ENCODE results near the gene ASPDH. TPM values are rescaled to one million over a fixed set of nuclear protein-coding genes. Genes with fewer than 3 reads are reported as not detected.
A peak's percentile ranks its signal among the peaks of the same experiment; 100 is the strongest.

The ASPDH gene
- total RNA-seq, 1 donor from 2014 or later = not detected

DNA sequence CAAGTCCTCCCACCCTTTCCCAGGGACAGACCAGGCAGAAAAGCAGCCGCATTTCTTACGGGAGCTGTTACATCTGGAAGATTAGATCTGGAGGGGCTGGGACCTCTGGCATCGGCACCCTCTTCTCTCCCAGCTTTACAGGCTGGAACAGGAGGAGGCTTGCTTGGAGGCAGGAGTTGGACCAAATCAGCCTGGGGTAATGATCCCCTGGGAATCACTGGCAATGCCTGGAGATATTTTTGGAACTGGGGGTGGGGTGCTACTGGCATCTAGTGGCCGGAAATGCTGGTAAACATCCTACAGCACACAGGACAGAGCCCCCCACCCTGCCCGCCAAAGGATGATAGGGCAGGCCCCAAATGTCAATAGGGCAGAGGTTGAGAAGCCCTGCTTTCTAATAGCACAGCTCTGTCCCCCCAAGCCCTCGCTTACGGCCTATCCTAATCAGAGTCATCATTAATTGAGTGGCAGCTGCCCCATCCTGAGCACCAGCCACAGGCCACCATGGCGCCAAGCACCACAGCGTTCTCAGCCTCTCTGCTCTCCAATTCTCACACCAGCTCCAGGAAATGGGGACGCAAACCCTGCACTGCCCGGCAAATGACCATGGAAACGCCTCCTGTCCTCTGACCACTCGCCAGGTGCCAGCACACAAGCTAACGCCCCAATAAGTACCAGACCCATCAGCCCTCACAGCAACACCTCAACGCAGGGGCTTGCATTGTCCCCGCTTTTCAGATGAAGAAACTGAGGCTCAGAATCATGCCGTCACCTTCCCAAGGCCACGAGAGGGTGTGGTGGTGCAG lies 33.9 kb upstream of the ASPDH start:
- H3K4me3 Mint-ChIP-seq (ENCODE audit: low read depth) = no peak overlapping the region
- peaks cover 2% of the 10 kb centered on the region for H3K4me1 Mint-ChIP-seq (ENCODE audit: low read depth)
- no peak for DNase-seq (ENCODE audit: low spot score, unreplicated experiment)
- TF ChIP-seq, protein P1, sequence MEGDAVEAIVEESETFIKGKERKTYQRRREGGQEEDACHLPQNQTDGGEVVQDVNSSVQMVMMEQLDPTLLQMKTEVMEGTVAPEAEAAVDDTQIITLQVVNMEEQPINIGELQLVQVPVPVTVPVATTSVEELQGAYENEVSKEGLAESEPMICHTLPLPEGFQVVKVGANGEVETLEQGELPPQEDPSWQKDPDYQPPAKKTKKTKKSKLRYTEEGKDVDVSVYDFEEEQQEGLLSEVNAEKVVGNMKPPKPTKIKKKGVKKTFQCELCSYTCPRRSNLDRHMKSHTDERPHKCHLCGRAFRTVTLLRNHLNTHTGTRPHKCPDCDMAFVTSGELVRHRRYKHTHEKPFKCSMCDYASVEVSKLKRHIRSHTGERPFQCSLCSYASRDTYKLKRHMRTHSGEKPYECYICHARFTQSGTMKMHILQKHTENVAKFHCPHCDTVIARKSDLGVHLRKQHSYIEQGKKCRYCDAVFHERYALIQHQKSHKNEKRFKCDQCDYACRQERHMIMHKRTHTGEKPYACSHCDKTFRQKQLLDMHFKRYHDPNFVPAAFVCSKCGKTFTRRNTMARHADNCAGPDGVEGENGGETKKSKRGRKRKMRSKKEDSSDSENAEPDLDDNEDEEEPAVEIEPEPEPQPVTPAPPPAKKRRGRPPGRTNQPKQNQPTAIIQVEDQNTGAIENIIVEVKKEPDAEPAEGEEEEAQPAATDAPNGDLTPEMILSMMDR (IDR thresholded peaks at IDR 0.05; ENCODE audit: unreplicated experiment) = no peak
- H3K27ac Mint-ChIP-seq = no peak overlapping the region
- H3K9me3 Mint-ChIP-seq (ENCODE audit: low read depth) = no peaks in the 10 kb centered on the region
- H3K36me3 Mint-ChIP-seq (ENCODE audit: insufficient read depth) = no peaks in the 10 kb centered on the region
- H3K27me3 Mint-ChIP-seq = peaks cover 36% of the 10 kb centered on the region

DNA sequence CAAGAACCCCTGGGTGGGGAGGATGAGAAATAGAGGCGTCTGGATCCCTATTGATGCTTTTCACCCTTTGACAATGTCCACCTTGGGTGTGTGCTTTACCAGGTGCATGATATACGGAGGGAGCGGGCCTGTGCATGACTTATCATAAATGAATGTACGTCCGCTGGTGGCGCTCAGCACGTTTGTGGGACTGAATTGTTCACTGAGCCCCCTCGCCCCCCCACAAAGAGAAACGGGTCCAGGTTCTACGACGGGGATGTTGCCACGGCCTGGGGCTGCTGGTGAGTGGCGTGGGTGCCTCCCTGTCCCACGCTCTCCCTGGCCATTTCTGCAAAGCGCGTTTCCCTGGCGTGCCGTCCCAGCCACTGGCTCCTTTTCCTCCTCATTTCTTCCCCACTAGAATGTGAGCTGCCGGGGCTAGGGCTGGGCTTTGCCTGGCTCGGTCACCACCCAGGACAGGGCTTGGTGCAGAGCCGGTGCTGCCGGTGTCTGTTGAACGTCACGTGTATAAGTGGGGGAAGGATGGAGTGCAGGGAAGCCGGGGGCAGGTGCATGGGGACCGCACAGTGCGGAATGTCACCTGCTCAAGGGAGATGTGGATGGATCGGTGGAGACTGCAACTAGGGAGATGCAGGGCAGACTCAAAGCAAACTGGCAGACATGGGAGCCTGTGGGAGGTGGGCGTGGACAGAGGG lies 33.0 kb upstream of the ASPDH start:
- DNase-seq (ENCODE audit: low spot score, unreplicated experiment) = no peak
- Mint-ChIP-seq H3K4me3 (ENCODE audit: low read depth) (no peak overlapping the region), H3K36me3 (ENCODE audit: insufficient read depth) (no peaks in the 10 kb centered on the region), H3K27ac (no peak overlapping the region), H3K4me1 (ENCODE audit: low read depth) (peaks cover 2% of the 10 kb centered on the region), H3K27me3 (peaks cover 31% of the 10 kb centered on the region), H3K9me3 (ENCODE audit: low read depth) (no peaks in the 10 kb centered on the region)
- TF ChIP-seq, protein P1 (IDR thresholded peaks at IDR 0.05; ENCODE audit: unreplicated experiment) = no peak

DNA sequence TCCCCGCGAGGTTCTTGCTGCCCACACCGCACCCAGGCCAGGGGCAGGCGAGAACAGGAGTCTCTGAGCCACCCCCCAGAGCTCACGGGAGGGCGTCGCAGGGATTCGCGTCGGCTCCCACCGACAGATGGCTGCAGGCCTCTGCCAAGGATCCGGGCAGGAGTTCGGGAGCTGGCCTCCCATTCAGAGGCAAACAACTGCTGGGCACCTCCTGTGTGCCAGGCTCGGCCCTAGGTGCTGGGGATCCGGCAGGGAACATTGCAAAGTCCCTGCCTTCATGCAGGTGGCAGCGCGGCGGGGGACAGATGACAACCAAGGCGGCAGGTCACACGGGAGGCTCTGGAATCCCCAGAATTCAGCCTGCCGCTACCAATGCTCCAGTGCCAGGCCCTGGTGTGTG lies 29.2 kb upstream of the ASPDH start:
- TF ChIP-seq, protein P1 (IDR thresholded peaks at IDR 0.05; ENCODE audit: unreplicated experiment) = no peak
- Mint-ChIP-seq H3K4me1 (ENCODE audit: low read depth) (no peaks in the 10 kb centered on the region), H3K27me3 (peaks cover 9% of the 10 kb centered on the region), H3K9me3 (ENCODE audit: low read depth) (no peaks in the 10 kb centered on the region), H3K4me3 (ENCODE audit: low read depth) (no peak overlapping the region), H3K27ac (no peak overlapping the region), H3K36me3 (ENCODE audit: insufficient read depth) (no peaks in the 10 kb centered on the region)
- DNase-seq (ENCODE audit: low spot score, unreplicated experiment) = no peak

DNA sequence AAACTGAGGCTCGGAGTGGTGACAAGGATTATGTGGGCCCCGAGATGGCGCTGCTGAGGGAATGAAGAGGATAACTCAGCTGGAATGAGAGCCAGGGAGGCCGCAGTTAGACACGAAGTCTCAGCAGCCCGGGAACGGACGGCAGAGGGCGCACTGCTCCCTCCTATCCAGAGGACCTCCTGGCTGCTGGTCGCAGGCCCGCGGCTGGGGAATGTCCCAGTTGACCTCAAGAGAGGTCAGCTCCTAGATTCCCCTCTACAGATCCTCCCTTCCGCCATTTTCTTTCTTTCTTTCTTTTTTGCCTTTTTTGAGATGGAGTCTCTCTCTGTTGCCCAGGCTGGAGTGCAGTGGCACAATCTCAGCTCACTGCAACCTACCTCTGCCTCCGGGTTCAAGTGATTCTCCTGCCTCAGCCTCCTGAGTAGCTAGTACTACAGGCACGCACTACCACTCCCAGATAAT lies 24.1 kb upstream of the ASPDH start:
- Mint-ChIP-seq H3K4me1 (ENCODE audit: low read depth) (no peaks in the 10 kb centered on the region), H3K27ac (no peak overlapping the region), H3K4me3 (ENCODE audit: low read depth) (no peak overlapping the region), H3K27me3 (peaks cover 12% of the 10 kb centered on the region), H3K36me3 (ENCODE audit: insufficient read depth) (no peaks in the 10 kb centered on the region), H3K9me3 (ENCODE audit: low read depth) (peaks cover 8% of the 10 kb centered on the region)
- peak; percentile 78 for DNase-seq (ENCODE audit: low spot score, unreplicated experiment)
- TF ChIP-seq, protein P1 (IDR thresholded peaks at IDR 0.05; ENCODE audit: unreplicated experiment) = peak; percentile 92

DNA sequence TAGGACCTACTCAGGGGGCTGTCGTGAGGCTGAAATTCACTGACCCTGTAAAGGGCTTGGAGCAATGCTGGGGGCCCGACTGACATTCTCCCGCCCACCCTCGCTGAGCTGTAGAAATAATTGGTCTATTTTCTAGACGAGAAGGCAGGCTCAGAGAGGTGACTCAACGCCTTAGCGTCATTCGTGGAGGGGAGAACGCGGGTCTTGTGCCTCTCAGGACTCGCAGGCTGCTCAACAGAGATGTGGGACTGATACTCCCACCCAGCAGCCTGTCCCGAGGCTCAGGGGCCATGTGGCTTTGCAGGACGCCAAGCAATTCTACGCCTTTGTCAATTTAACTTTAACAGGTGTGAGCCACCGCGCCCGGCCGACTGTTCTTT lies 23.6 kb upstream of the ASPDH start:
- Mint-ChIP-seq H3K36me3 (ENCODE audit: insufficient read depth) (no peaks in the 10 kb centered on the region), H3K9me3 (ENCODE audit: low read depth) (peaks cover 13% of the 10 kb centered on the region), H3K4me1 (ENCODE audit: low read depth) (no peaks in the 10 kb centered on the region), H3K27me3 (peaks cover 17% of the 10 kb centered on the region), H3K27ac (no peak overlapping the region), H3K4me3 (ENCODE audit: low read depth) (no peak overlapping the region)
- TF ChIP-seq, protein P1 (IDR thresholded peaks at IDR 0.05; ENCODE audit: unreplicated experiment) = no peak
- DNase-seq (ENCODE audit: low spot score, unreplicated experiment) = no peak

All from progenitor cell of endocrine pancreas (in vitro differentiated cells).